ENCODE data around the gene INTS7.
"Not testable (repeated sequence)": the region's sequence is repeated elsewhere in the genome, so short reads cannot be mapped to it uniquely, and the experiment has no call there.

INTS7 gene

DNA sequence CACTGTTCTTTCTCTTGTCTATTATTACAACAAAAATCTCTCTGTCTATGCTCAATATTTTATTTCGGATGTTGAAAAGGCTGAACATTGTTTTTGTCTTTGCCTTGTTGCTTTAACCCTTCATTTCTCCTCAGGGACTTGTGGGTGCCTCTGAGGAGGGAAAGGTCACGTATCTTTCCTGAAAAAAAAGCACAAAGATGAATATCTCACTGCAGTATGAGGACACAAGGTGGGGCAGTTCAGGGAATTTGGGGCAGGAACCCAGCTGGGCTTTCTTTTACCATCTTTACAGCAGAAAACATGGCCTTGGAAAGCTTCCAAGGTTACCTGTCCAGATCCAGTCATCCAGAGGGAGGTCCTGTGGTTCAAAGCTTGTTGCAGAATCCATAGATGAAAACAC is 105.7 kb downstream of the INTS7 start:
- no peak for DNase-seq

GRCh38 chr1:211928993-211929637 is 106.2 kb downstream of the INTS7 start:
- DNase-seq: no peak

- no peak for DNase-seq
Observed at GRCh38 chr1:211928290-211928801, 107.0 kb downstream of the INTS7 start.

DNA sequence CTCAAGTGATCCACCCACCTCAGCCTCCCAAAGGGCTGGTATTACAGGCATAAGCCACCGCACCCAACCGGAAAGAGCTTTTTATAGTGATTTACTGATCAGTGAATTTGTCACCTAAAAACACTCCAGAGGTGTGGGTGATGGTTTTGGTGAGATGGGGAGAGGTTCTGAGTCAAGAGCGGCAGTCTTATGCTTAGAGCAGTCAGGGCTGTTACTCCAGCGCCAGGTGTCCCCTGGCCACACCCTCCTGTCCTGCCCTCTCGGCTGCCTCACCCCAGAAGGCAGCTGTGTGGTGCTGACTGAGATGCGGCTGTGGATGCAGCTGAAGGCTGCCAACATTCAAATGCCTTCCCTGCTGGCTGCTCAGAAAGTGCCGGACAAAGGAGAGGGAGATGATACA is 110.3 kb downstream of the INTS7 start:
- DNase-seq: no peak

- no peak for DNase-seq
Observed at GRCh38 chr1:211924256-211924655, 111.1 kb downstream of the INTS7 start.

GRCh38 chr1:211923095-211923494 is 112.3 kb downstream of the INTS7 start:
- no peak for DNase-seq

GRCh38 chr1:211921579-211922095 is 113.7 kb downstream of the INTS7 start:
- DNase-seq: no peak

DNA sequence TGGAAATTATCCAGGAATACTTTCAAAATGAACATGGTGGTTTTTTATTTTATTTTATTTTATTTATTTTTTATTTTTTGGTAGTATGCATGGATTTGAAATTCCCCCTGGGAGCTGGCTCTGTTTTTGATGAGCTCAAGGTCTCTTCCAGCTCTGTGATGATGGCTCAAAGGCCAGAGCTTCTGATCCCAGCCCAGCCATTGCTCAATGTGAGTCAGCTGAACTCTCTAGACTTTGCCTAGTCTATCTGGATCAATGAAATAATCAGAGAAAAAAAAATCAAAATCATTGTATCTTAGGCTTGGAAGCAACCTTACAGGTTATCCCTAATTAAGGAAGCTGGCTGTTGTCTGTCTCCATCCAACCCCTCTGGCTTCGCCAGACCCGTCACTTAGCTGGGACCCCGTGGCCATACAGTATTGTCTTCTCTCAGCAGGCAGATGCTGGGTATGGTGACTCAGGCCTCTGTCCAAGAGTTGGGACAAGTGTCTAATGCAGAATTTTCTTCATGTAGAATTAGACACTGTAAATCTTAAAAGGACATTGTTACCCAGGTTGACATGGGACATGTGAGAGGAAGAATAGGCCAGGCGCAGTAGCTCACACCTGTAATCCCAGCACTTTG is 114.6 kb downstream of the INTS7 start:
- DNase-seq: no peak

- no peak for DNase-seq
Observed at GRCh38 chr1:211920141-211920572, 115.2 kb downstream of the INTS7 start.

GRCh38 chr1:211918843-211919414 is 116.4 kb downstream of the INTS7 start:
- DNase-seq: no peak

DNA sequence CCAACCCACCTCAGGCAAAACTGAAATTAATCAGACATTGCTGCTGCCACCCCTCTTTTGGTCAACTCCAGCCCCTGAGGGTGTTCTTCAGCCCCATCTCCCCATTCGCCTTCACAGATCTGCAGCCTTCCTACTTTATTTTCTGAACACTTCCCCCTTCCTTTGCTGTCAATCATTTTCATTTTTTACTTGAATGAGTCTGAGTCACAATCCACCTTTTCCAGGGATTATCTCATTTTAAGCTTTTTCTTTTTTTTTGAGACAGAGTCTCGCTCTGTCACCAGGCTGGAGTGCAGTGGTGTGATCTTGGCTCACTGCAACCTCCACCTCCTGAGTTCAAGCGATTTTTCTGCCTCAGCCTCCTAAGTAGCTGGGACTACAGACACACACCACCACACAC is 118.9 kb downstream of the INTS7 start:
- DNase-seq: not testable (repeated sequence)

DNA sequence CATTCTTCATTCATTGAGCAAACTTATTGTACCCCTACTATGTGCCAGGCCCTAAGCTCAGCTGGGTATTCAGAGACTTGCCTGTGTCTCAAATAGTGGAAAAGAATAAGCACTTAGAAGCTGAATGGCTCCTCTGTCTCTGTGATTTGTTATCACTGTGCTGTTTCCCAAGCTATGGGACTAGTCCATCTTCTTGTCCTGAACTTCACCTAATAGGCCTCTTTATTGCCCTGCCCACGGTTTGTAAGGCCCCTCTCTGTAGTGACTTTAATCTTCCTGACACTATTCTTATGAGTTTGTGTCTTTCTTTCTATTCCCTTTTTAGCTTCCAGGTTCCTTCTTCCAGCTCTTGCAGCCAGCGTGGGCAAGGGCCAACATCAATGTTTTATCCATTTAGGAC is 119.4 kb downstream of the INTS7 start:
- no peak for DNase-seq

- no peak for DNase-seq
Observed at GRCh38 chr1:211912844-211913432, 122.4 kb downstream of the INTS7 start.

DNA sequence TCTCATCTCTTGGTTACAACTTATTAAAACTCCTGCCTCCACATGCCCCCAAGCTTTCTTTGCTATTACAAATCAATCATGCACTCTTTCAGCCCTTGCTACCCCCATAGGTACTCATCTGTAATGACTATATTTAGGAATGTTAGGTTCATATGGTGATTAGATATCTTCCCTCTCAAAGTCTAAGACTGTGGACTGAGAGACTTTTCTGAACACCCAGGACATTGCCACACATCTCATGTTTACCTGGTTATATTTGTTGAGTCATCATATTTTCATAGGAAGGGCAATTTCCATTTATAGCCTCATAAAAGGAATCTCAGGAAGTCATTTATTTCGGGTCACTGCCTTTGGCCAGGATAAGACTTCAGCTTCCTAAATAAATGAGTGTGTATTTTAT is 123.3 kb downstream of the INTS7 start:
- DNase-seq: no peak

DNA sequence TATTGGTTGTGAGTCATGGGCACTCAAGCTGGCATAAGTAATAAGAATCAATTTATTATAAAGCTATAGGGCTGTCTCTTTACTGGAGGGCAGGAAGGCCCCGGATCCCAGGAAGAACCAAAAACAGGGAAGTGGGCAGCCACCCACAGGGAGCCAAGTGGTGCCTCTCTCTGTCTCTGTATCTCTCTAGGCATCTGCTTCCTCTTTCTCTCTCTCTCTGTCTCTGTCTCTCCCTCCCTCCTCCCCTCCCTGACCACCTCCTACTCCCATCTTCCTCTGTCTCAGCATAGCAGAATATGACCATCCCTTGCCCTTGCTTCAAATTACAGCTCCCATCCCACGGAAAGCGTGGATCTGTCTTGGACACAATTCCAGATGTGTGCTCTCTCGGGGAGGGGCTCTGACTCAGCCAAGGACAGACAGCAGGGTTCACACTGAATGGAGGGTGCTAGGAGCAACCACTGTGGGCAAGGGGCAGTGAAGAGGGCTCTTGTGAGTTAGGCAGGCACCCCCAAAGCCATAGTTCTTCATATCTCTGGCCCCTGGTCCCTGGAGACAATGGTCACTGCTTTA is 124.4 kb downstream of the INTS7 start:
- no peak for DNase-seq

GRCh38 chr1:211910113-211910884 is 125.1 kb downstream of the INTS7 start:
- DNase-seq: no peak

DNA sequence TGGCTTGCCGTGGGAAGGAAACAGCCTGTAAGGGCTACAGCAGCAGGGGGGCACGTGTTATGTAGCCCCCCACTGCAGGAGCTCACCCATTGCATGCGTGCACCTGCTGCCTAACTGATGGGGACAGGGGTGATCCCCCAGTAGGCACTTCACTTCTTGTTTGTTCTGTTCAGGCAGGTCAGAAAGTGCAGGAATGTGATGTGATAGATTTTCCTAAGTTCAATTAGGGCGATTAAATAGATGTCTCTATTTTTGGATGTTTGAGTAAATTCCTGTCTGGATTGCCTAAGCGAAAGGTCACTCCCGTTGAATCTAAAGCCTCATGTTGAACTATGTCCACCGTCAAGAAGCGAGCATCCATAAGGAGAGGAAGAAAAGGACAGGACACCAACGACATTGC is 126.0 kb downstream of the INTS7 start:
- DNase-seq: no peak

DNA sequence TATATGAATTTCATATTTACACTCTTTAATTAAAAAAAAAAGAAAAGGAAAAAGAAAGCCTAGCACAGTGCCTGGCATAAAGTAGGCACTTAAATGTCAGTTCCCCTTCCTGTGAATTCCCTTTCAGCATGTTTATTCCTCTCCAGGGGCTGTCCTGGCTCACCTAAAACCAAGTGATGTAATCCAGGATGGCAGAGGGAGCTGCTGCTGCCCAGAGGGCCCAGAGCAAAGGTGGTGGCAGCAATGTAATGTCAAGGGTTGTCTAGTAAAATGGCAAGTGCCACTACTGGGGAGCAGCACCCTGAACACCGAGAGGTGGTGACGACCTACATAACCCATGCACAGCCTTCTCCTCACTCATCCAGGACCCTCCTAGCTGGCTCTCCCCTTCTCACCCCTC is 126.4 kb downstream of the INTS7 start:
- DNase-seq: no peak

GRCh38 chr1:211908453-211908852 is 126.9 kb downstream of the INTS7 start:
- DNase-seq: no peak

DNA sequence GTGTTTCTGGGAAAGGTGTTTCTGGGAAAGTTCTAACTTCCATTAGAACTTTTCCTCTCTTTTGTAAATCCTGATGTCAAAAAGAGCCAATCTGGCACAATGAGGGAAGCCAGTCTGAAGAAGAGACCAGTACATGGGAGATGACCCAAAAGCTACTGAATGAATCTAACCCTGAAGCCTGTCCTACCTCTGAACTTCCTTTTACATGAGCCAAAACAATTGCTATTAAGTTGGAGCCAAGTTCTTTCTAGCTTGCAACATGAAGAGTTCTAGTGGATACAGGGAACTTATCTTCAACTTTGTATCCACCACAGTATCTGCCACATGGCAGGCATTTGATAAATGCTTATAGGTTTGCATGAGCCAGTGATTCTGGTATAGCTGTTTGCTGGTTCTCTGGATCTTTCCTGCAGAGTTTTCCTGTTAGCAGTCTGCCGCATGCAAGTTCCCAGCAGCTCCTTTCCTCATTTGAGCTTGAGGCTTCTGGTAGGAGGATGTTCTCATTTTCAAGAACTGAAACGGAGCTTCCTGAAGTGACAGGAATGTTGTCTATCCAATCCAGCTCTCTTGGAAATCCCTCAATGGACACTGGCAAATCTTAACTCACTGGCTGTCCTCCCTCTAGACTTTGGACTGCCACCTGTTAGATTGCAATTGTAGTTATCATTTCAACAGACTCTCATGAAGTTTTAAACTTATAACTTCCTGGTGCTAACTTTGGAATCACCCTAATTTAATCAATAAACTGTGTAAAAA is 131.7 kb downstream of the INTS7 start:
- no peak for DNase-seq

GRCh38 chr1:211902624-211903291 is 132.6 kb downstream of the INTS7 start:
- no peak for DNase-seq

All from activated effector memory CD4-positive, alpha-beta T cell treated with Interleukin-2 at 50 U/mL for 16 hours (primary cell).